NCI-H146 treated with DMSO at 0.1 percent for 48 hours (cell line): ENCODE data around the gene GLCE.

Experiments
- DNase-seq: peaks from one replicate; lab custom pipeline; 2025; ENCODE audit not compliant: unreplicated experiment; lab: John Stamatoyannopoulos, UW

Gene GLCE

GRCh38 chr15:69194854-69195253, 34.4 kb downstream of the GLCE start:
- DNase-seq: no peak

GRCh38 chr15:69200832-69201745, 40.7 kb downstream of the GLCE start:
- DNase-seq: no peak

GRCh38 chr15:69206079-69206478, 45.6 kb downstream of the GLCE start:
- no peak for DNase-seq

GRCh38 chr15:69209661-69210060, 49.2 kb downstream of the GLCE start:
- DNase-seq: no peak

GRCh38 chr15:69210574-69210973, 50.1 kb downstream of the GLCE start:
- no peak for DNase-seq

- no peak for DNase-seq
These were observed 53.4 kb downstream of the GLCE start for GRCh38 chr15:69213786-69214185.

GRCh38 chr15:69215314-69216035, 55.0 kb downstream of the GLCE start:
- DNase-seq: no peak

GRCh38 chr15:69217381-69217780, 56.9 kb downstream of the GLCE start:
- DNase-seq: no peak

- no peak for DNase-seq
These were observed 59.3 kb downstream of the GLCE start for GRCh38 chr15:69219690-69220089.

GRCh38 chr15:69222002-69222474, 61.6 kb downstream of the GLCE start:
- DNase-seq: no peak

- no peak for DNase-seq
These were observed 62.8 kb downstream of the GLCE start for GRCh38 chr15:69223083-69223813.

GRCh38 chr15:69224383-69224782, 63.9 kb downstream of the GLCE start:
- no peak for DNase-seq

- DNase-seq: no peak
These were observed 65.1 kb downstream of the GLCE start for GRCh38 chr15:69225355-69226022.

GRCh38 chr15:69226023-69226355, 65.6 kb downstream of the GLCE start:
- no peak for DNase-seq

- DNase-seq: no peak
These were observed 71.7 kb downstream of the GLCE start for GRCh38 chr15:69232144-69232543.

- DNase-seq: no peak
These were observed 72.3 kb downstream of the GLCE start for GRCh38 chr15:69232765-69233164.

GRCh38 chr15:69234676-69235075, 74.2 kb downstream of the GLCE start:
- no peak for DNase-seq

GRCh38 chr15:69236505-69236904, 76.1 kb downstream of the GLCE start:
- DNase-seq: no peak

GRCh38 chr15:69237718-69238117, 77.3 kb downstream of the GLCE start:
- DNase-seq: no peak

- DNase-seq: no peak
These were observed 84.4 kb downstream of the GLCE start for GRCh38 chr15:69244798-69245197.

- DNase-seq: no peak
These were observed 92.7 kb downstream of the GLCE start for GRCh38 chr15:69253156-69253555.
